ENCODE measurements around the gene SERPINA1. TPM values are rescaled to one million over a fixed set of nuclear protein-coding genes. Genes with fewer than 3 reads are reported as not detected.
"Not testable (repeated sequence)": the region's sequence is repeated elsewhere in the genome, so short reads cannot be mapped to it uniquely, and the experiment has no call there.

Gene SERPINA1
- total RNA-seq, 3 donors from 2014 or later = 98.3 to 311 (median 225) TPM

- Histone ChIP-seq H3K9me3 (no peaks in the 10 kb centered on the region), H3K4me1 (ENCODE audit: low read depth) (no peaks in the 10 kb centered on the region), H3K36me3 (ENCODE audit: low read depth) (no peaks in the 10 kb centered on the region), H3K4me3 (no peak overlapping the region)
- intact Hi-C loops (cut with DNase I, micrococcal nuclease) = no loop called here
- DNase-seq (peak; percentile 62 to 86 (median 75)), ATAC-seq (peak; percentile 87)
- TF ChIP-seq CTCF (IDR thresholded peaks at IDR 0.05) = peak; percentile 39
Observed at GRCh38 chr14:94423453-94424056, 35.2 kb upstream of the SERPINA1 start.

DNA sequence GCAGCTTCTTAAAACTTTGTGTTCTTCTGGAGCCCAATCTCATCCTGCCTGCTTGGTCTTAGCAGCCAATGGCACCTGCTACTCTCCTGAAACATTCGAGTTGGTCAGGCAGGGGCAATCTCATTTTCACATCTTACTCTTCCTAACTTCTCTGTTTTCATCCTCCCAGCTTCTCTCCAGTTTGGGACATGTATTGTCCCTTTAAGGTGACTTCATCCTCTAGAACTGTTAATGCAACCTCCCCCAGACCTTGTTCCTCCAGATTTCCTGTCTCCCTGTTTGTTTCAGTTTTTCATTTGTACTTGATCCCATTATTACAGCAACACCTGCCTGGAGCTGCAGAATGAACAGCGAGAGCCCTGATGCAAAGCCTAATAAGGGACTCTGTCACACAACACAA lies 32.9 kb upstream of the SERPINA1 start:
- DNase-seq (no peak), ATAC-seq (no peak)
- intact Hi-C loops (cut with DNase I, micrococcal nuclease) = no loop called here
- Histone ChIP-seq H3K36me3 (ENCODE audit: low read depth) (no peaks in the 10 kb centered on the region), H3K9me3 (no peaks in the 10 kb centered on the region), H3K4me1 (ENCODE audit: low read depth) (no peaks in the 10 kb centered on the region), H3K4me3 (no peak overlapping the region)
- no peak for TF ChIP-seq CTCF (IDR thresholded peaks at IDR 0.05)

- ATAC-seq; H3K4me3 ChIP-seq; H3K4me1 ChIP-seq (ENCODE audit: low read depth); intact Hi-C loops (cut with DNase I, micrococcal nuclease); DNase-seq; H3K9me3 ChIP-seq; H3K36me3 ChIP-seq (ENCODE audit: low read depth): not testable (repeated sequence)
Observed at GRCh38 chr14:94417497-94418205, 29.2 kb upstream of the SERPINA1 start.

DNA sequence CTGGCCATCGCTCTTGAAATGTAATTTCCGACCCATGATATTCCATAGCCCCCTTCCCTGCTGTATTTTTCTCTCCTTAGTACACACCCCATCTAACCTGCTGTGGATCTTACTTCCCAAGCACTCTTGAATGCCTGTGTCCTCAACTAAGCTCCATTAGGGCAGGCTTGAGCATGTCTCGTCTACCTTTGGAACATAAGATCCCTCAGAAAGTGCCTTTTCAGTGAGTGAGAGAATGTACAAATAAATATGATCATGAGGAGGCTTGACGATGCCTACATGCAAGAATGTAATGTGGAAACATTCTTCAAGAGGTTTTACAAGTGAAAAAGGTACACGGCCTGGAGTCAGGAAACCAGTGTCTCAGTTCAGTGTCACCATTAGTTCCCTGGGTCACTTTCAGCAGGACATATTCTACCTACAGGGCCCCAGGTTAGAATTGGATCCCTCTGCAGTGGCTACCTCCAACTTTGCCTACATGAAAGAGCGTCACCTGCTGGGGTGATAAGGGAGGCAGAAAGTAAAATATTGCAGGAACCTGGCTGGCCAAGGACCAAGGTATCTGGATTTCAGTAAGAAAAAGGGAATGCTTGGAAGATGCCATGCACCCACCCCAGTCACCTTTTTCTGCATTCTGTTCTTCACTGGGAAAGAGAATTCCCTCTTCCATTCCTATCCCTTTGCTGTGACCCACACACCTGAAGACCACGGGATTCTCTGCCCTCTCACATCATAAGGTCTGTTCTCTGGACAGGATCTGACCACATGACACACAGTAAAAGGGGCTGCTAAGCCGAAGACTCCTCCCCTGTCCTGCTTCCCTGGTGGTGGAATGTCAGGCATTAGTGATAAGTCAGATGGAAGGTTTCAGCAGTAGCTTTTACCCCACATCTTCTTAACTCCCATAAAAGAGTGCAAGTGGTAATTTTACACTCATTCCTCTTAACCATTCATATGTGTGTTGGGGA lies 24.6 kb upstream of the SERPINA1 start:
- no peak overlapping the region for H3K4me3 ChIP-seq
- no peaks in the 10 kb centered on the region for H3K36me3 ChIP-seq (ENCODE audit: low read depth)
- ATAC-seq (peak; percentile 48), DNase-seq (peak in 1 of 3 donors; percentile 48)
- H3K9me3 ChIP-seq = no peaks in the 10 kb centered on the region
- TF ChIP-seq CTCF (IDR thresholded peaks at IDR 0.05) = no peak
- no peaks in the 10 kb centered on the region for H3K4me1 ChIP-seq (ENCODE audit: low read depth)
- intact Hi-C loops (cut with DNase I, micrococcal nuclease) = no loop called here

DNA sequence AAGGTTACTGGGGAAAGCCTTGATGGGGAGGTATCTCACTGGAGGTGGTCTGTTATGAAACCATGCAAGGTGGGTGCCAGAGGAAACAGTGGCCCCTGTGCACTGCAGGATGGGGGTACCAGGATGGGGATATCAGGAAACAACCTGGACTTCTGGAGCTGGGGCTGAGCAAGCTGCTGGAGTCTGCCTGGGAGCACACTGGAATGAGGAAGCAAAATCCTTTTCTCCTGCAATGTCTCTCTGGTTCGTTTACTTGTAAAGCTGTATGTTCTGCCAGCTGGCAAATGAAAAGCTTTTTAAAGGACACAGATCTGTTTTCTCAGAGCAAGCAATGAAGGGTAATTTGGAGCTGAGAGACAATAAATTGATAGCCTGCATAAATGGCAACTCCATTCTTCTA lies 23.2 kb upstream of the SERPINA1 start:
- Histone ChIP-seq H3K36me3 (ENCODE audit: low read depth) (no peaks in the 10 kb centered on the region), H3K4me1 (ENCODE audit: low read depth) (no peaks in the 10 kb centered on the region), H3K9me3 (peaks cover 11% of the 10 kb centered on the region), H3K4me3 (no peak overlapping the region)
- ATAC-seq = peak; percentile 96
- TF ChIP-seq CTCF (IDR thresholded peaks at IDR 0.05) = no peak
- intact Hi-C loops (cut with DNase I, micrococcal nuclease) = no loop called here
- peak in 2 of 3 donors; percentile 38 to 41 for DNase-seq

GRCh38 chr14:94409430-94409829 lies 21.0 kb upstream of the SERPINA1 start:
- H3K36me3 ChIP-seq (ENCODE audit: low read depth); intact Hi-C loops (cut with DNase I, micrococcal nuclease); ATAC-seq; DNase-seq; H3K4me1 ChIP-seq (ENCODE audit: low read depth); H3K4me3 ChIP-seq: not testable (repeated sequence)
- H3K9me3 ChIP-seq = peaks cover 12% of the 10 kb centered on the region
